ENCODE results near the gene DYNC1I1. TPM values are rescaled to one million over a fixed set of nuclear protein-coding genes. Genes with fewer than 3 reads are reported as not detected.

Gene DYNC1I1
- polyA plus RNA-seq, 1 donor from 2014 or later: 28.9 TPM

GRCh38 chr7:95847061-95847460, 74.7 kb downstream of the DYNC1I1 start:
- H3K9me3 ChIP-seq (ENCODE audit: low read length): no peaks in the 10 kb centered on the region
- H3K36me3 ChIP-seq (ENCODE audit: insufficient read depth, low read length): no peaks in the 10 kb centered on the region
- no peaks in the 10 kb centered on the region for H3F3A ChIP-seq (ENCODE audit: insufficient read depth, low read length, poor library complexity, severe bottlenecking)
- TF ChIP-seq TAF1 (IDR thresholded peaks at IDR 0.05; ENCODE audit: low read depth) (no peak), EP300 (conservative IDR thresholded peaks at IDR 0.05; ENCODE audit: poor library complexity, severe bottlenecking) (no peak), EZH2 (IDR thresholded peaks at IDR 0.05; ENCODE audit: borderline replicate concordance, insufficient read depth, low read length, poor library complexity, severe bottlenecking) (no peak), MXI1 (conservative IDR thresholded peaks at IDR 0.05; ENCODE audit: poor library complexity, severe bottlenecking) (no peak), POLR2AphosphoS5 (IDR thresholded peaks at IDR 0.05) (no peak), SMC3 (conservative IDR thresholded peaks at IDR 0.05; ENCODE audit: poor library complexity) (no peak), RAD21 (conservative IDR thresholded peaks at IDR 0.05) (no peak)
- TF ChIP-seq, protein P1, sequence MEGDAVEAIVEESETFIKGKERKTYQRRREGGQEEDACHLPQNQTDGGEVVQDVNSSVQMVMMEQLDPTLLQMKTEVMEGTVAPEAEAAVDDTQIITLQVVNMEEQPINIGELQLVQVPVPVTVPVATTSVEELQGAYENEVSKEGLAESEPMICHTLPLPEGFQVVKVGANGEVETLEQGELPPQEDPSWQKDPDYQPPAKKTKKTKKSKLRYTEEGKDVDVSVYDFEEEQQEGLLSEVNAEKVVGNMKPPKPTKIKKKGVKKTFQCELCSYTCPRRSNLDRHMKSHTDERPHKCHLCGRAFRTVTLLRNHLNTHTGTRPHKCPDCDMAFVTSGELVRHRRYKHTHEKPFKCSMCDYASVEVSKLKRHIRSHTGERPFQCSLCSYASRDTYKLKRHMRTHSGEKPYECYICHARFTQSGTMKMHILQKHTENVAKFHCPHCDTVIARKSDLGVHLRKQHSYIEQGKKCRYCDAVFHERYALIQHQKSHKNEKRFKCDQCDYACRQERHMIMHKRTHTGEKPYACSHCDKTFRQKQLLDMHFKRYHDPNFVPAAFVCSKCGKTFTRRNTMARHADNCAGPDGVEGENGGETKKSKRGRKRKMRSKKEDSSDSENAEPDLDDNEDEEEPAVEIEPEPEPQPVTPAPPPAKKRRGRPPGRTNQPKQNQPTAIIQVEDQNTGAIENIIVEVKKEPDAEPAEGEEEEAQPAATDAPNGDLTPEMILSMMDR (IDR thresholded peaks at IDR 0.05; ENCODE audit: poor library complexity, severe bottlenecking): no peak
- H3K9ac ChIP-seq (ENCODE audit: low read length): no peak overlapping the region
- H3K27ac ChIP-seq (ENCODE audit: low read length): no peak overlapping the region
- no peak overlapping the region for H2AFZ ChIP-seq (ENCODE audit: low read depth, low read length)
- no peaks in the 10 kb centered on the region for H4K20me1 ChIP-seq (ENCODE audit: insufficient read depth)
- no peak overlapping the region for H3K4me2 ChIP-seq (ENCODE audit: low read length)
- no peaks in the 10 kb centered on the region for H3K9me2 ChIP-seq (ENCODE audit: insufficient read depth, low read length)
- H3K4me3 ChIP-seq (ENCODE audit: low read length): no peak overlapping the region
- H3K79me2 ChIP-seq (replicated peaks; ENCODE audit: insufficient read depth, low read length): no peaks in the 10 kb centered on the region
- no peaks in the 10 kb centered on the region for H3K27me3 ChIP-seq (ENCODE audit: insufficient read depth, low read depth, low read length)

DNA sequence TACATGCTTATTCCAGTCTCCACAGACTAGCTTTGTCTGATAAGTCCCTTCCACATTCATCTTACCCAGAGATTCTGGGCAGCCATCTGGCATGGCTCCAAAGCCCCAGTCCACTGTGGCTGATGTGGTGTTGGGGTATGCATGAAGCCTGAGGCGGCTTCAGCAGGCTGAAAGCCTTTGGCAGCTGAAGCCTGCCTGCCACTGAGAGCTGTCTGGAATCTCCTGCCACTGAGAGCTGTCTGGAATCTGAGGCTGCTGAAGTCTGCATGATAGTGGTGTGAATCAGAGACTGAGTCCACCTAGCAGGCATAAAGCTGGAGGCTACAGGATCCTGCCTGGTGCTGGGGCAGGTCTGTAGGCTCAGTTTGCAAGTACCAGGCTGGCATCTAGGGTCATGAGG, 87.1 kb downstream of the DYNC1I1 start:
- Histone ChIP-seq H4K20me1 (ENCODE audit: insufficient read depth) (no peaks in the 10 kb centered on the region), H3K36me3 (ENCODE audit: insufficient read depth, low read length) (no peaks in the 10 kb centered on the region), H3K9me3 (ENCODE audit: low read length) (no peaks in the 10 kb centered on the region), H2AFZ (ENCODE audit: low read depth, low read length) (no peak overlapping the region), H3K79me2 (replicated peaks; ENCODE audit: insufficient read depth, low read length) (no peaks in the 10 kb centered on the region), H3K4me3 (ENCODE audit: low read length) (no peak overlapping the region), H3K9ac (ENCODE audit: low read length) (no peak overlapping the region), H3K27me3 (ENCODE audit: insufficient read depth, low read depth, low read length) (no peaks in the 10 kb centered on the region), H3F3A (ENCODE audit: insufficient read depth, low read length, poor library complexity, severe bottlenecking) (no peaks in the 10 kb centered on the region), H3K27ac (ENCODE audit: low read length) (no peak overlapping the region), H3K9me2 (ENCODE audit: insufficient read depth, low read length) (no peaks in the 10 kb centered on the region), H3K4me2 (ENCODE audit: low read length) (no peak overlapping the region)
- TF ChIP-seq MXI1 (conservative IDR thresholded peaks at IDR 0.05; ENCODE audit: poor library complexity, severe bottlenecking) (no peak), EP300 (conservative IDR thresholded peaks at IDR 0.05; ENCODE audit: poor library complexity, severe bottlenecking) (no peak), EZH2 (IDR thresholded peaks at IDR 0.05; ENCODE audit: borderline replicate concordance, insufficient read depth, low read length, poor library complexity, severe bottlenecking) (no peak), POLR2AphosphoS5 (IDR thresholded peaks at IDR 0.05) (no peak), SMC3 (conservative IDR thresholded peaks at IDR 0.05; ENCODE audit: poor library complexity) (no peak), TAF1 (IDR thresholded peaks at IDR 0.05; ENCODE audit: low read depth) (no peak), RAD21 (conservative IDR thresholded peaks at IDR 0.05) (no peak)
- TF ChIP-seq, protein P2, sequence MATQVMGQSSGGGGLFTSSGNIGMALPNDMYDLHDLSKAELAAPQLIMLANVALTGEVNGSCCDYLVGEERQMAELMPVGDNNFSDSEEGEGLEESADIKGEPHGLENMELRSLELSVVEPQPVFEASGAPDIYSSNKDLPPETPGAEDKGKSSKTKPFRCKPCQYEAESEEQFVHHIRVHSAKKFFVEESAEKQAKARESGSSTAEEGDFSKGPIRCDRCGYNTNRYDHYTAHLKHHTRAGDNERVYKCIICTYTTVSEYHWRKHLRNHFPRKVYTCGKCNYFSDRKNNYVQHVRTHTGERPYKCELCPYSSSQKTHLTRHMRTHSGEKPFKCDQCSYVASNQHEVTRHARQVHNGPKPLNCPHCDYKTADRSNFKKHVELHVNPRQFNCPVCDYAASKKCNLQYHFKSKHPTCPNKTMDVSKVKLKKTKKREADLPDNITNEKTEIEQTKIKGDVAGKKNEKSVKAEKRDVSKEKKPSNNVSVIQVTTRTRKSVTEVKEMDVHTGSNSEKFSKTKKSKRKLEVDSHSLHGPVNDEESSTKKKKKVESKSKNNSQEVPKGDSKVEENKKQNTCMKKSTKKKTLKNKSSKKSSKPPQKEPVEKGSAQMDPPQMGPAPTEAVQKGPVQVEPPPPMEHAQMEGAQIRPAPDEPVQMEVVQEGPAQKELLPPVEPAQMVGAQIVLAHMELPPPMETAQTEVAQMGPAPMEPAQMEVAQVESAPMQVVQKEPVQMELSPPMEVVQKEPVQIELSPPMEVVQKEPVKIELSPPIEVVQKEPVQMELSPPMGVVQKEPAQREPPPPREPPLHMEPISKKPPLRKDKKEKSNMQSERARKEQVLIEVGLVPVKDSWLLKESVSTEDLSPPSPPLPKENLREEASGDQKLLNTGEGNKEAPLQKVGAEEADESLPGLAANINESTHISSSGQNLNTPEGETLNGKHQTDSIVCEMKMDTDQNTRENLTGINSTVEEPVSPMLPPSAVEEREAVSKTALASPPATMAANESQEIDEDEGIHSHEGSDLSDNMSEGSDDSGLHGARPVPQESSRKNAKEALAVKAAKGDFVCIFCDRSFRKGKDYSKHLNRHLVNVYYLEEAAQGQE (IDR thresholded peaks at IDR 0.05; ENCODE audit: borderline replicate concordance): no peak
- TF ChIP-seq, protein P1 (IDR thresholded peaks at IDR 0.05; ENCODE audit: poor library complexity, severe bottlenecking): no peak

Data from neural cell (in vitro differentiated cells).